GM10266 (cell line): Measurements from ENCODE around the gene ARHGAP6.

Experiments
- DNase-seq: peaks from one replicate; pipeline ENCODE4 v3.0.0; 2012; ENCODE audit errors: extremely low spot score
- CTCF ChIP-seq: IDR thresholded peaks from 2 replicates; pipeline ENCODE4 v1.5.1; 2012; ENCODE audit warnings: mild to moderate bottlenecking, low read depth; ENCODE audit not compliant: control insufficient read depth, insufficient read depth; ENCODE audit errors: missing control alignments

Gene ARHGAP6

GRCh38 chrX:11688201-11688600, 22.5 kb upstream of the ARHGAP6 start:
- no peak for TF ChIP-seq CTCF
- no peak for DNase-seq

GRCh38 chrX:11687157-11687556, 21.4 kb upstream of the ARHGAP6 start:
- DNase-seq, result no peak
- no peak for TF ChIP-seq CTCF

- TF ChIP-seq CTCF, result no peak
- DNase-seq, result no peak
Observed at GRCh38 chrX:11683057-11683456, 17.3 kb upstream of the ARHGAP6 start.

- no peak for DNase-seq
Observed at GRCh38 chrX:11678158-11678557, 12.4 kb upstream of the ARHGAP6 start.

GRCh38 chrX:11672213-11672612, 6.5 kb upstream of the ARHGAP6 start:
- no peak for TF ChIP-seq CTCF
- DNase-seq, result no peak

More at GRCh38 chrX:11678158-11678557, 12.4 kb upstream of the ARHGAP6 start:
- peak; percentile 28 for TF ChIP-seq CTCF

GRCh38 chrX:11670316-11670715, 4.6 kb upstream of the ARHGAP6 start:
- no peak for TF ChIP-seq CTCF

GRCh38 chrX:11666952-11667685, 1.4 kb upstream of the ARHGAP6 start:
- DNase-seq, result no peak
- no peak for TF ChIP-seq CTCF

More at GRCh38 chrX:11670316-11670715, 4.6 kb upstream of the ARHGAP6 start:
- no peak for DNase-seq
